CD4-positive, alpha-beta T cell treated with Interleukin-17A for 4 hours (primary cell): ENCODE results near the gene SLTM.
"Not testable (repeated sequence)": the region's sequence is repeated elsewhere in the genome, so short reads cannot be mapped to it uniquely, and the experiment has no call there.

Source experiments
- DNase-seq: peaks from one replicate; pipeline ENCODE4 v3.0.0-alpha.2; 2020; ENCODE audit warnings: mixed read lengths

SLTM gene

DNA sequence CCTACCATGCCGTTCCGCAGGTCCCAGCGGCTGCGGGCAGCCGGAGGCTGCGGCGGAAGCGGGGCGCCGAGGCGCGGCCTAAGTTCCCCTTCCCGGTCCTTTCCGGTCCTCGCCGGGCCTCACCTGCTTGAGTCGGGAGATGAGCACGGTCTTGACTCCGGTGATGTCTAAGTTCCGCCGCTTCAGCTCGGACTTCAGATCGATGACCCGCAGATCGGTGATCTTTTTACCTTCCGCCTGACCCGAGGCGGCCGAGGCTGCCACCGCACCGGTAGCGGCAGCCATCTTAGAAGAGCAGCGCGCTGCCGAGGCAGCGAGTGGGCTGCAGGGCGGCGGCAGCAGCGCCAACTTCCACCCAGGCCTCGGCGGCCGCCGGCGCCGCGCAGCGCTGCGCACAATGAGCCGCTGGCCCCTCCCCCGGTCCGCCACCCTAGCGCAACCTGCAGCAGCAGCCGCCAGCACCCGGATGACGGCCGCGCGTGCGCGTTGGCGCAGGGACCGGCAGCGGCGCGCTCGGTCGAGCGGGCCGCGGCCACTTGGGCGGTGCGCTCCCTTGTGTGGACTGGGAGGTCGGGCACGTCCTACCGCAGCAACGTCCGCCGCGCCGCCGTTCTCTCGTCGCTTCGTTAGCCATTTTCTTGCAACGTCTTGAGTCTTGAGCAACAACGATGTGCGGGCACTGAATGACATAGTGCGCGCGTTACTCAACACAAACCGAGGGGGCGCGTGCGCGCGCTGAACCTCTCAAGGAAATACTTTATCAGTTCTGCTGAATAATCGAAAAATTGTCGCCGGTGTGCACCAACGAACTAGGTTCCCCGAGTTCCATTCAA lies at the start of gene SLTM:
Gene SLTM, minus strand, starts transcription at position 399 of the 833 bp plus-strand sequence. Its CDS starts 114 bp downstream, at position 285.
- peak; percentile 97 for DNase-seq

DNA sequence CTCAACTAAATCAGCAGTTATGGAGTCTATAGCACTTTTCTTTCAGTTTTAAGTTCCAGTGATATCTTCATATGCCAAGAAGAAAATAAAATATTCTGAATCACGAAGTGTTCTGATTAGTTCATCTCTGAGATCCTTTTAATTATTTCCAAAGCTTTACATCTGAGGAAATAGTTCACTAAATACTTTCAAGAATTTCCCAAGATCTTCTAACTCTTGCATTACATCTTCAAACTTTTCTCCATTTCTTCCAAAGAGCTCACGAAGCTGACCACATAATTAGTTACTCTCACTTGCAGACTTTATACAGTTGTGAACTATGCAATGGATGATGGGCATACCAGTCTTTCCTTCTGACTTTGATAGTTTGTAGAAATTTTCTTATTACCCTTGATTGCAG lies 49.8 kb upstream of the SLTM start:
- no peak for DNase-seq

DNA sequence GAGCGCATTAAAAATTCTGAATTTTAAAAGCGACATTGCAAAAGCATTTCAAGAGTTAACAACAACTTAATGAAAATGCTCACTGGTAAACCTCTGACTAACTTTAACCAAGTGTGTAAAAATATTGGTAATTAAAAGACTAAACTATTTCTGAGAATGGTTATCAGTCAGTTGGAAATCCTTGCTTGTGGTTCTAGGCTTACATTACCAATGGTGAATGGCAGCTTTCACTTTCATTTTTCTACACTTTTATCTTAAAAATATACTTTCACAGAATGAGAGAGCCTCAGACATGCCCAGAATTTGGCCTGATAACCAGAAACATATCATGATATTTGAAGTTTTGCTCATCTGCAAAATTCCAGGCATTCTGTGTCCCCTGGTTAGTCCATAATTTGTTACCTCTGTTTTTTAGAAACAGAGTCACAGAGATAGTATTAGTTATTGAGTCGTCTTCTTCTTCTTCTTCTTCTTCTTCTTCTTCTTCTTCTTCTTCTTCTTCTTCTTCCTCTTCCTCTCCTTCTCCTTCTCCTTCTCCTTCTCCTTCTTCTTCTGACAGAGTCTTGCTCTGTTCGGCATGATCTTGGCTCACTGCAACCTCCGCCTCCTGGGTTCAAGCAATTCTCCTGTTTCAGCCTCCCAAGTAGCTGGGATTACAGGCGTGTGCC lies 48.5 kb upstream of the SLTM start:
- DNase-seq = no peak

- no peak for DNase-seq
These were observed 47.0 kb upstream of the SLTM start for GRCh38 chr15:58980351-58980939.

GRCh38 chr15:58977887-58978286 lies 44.4 kb upstream of the SLTM start:
- DNase-seq = no peak

GRCh38 chr15:58967479-58967878 lies 34.0 kb upstream of the SLTM start:
- no peak for DNase-seq

GRCh38 chr15:58966698-58967097 lies 33.2 kb upstream of the SLTM start:
- no peak for DNase-seq

GRCh38 chr15:58962662-58963565 lies 29.4 kb upstream of the SLTM start:
- no peak for DNase-seq

GRCh38 chr15:58962136-58962535 lies 28.7 kb upstream of the SLTM start:
- no peak for DNase-seq

DNA sequence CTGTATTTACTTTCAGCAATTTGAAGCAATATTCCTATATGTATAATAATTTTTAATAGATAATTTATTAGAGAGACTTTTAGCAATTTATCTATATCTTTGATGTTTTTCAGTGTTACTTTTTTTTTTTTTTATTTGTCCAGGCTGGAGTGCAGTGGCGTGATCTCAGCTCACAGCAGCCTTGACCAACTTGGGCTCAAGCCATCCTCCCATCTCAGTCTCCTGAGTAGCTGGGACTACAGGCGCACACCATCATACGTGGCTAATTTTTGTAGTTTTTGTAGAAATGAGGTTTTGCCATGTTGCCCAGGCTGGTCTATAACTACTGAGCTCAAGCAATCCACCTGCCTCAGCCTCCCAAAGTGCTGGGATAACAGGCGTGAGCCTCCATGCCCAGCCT lies 25.3 kb upstream of the SLTM start:
- DNase-seq = no peak

- peak; percentile 76 for DNase-seq
These were observed 23.9 kb upstream of the SLTM start for GRCh38 chr15:58957101-58957973.

- DNase-seq = no peak
These were observed 19.3 kb upstream of the SLTM start for GRCh38 chr15:58952751-58953150.

DNA sequence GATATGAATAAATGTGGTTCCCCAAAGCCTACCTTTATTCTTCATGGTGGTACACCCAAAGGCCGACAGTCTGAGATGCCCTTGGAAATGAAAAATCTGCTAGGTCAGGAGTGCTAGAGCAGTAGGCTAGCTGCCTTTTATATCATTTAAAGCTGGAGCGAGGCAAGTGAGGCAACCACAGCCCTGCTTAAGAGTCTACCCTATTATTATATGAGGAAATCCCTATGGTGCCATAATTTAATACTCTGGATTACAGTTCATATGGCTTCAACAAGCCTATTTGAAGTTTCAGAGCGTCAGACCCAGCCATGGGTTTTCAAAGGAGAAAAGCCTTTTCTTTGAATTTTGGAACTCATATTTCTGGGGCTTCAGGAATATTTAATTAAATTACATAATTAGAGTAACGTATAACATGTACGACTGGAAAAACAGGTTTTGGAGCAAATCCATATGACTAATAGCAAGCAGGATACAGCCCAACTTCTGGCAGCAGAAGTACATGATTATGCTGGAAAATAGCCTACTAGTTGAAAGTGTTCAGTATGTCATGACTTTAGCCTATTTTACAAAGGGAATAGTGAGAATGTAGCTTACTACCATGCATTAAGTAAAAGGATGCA lies 18.0 kb upstream of the SLTM start:
- DNase-seq = no peak

- DNase-seq = no peak
These were observed 13.7 kb upstream of the SLTM start for GRCh38 chr15:58947179-58947578.

DNA sequence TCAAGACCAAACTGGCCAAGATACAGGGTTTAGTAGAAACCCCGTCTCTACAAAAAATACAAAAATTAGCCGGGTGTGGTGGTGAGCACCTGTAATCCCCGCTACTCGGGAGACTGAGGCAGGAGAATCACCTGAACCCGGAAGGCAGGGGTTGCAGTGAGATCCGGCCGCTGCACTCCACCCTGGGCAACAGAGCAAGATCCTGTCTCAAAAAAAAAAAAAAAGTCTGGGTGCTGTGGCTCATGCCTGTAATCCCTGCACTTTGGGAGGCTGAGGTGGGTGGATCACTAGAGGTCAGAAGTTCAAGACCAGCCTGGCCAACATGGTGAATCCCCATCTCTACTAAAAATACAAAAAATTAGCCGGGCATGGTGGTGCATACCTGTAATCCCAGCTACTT lies 1.5 kb upstream of the SLTM start:
- DNase-seq = not testable (repeated sequence)

DNA sequence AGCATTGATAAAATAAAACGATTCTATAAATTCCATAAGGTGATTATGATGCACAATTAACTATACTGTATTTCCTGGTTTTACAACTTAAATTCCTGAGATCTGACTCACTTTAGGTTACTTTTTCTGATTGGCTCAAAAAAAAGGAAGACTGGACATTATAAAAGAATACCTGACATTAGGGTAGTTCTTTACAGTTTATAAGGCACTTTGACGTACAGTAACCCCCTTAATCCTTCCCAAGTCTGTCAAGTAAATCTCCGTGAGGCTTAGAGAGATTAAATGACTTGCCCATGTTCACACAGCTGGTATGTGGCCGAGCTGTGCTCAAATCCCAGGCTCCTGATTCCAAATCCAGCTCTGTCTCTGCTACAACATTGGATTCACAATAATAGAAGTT lies 1.0 kb upstream of the SLTM start:
- no peak for DNase-seq

DNA sequence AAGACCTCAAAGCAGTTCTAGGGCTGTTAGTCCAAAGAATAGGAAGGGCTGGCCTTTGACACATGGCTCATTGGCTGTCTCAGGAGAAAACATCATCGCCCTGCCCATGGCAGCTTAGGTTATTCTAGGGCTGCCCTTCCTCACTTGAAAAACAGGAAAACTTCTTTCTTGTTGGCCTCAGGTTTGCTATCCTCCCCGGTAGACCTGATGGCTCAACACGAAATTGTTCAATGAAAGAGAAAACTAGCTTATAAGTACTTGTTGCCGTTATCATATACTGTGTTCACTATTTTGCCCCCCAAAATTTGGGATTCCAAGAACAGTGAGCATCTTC lies 602 bp upstream of the SLTM start:
- no peak for DNase-seq

GRCh38 chr15:58932710-58933280 lies 684 bp downstream of the SLTM start:
- no peak for DNase-seq

- no peak for DNase-seq
These were observed 1.4 kb downstream of the SLTM start for GRCh38 chr15:58931987-58932588.

DNA sequence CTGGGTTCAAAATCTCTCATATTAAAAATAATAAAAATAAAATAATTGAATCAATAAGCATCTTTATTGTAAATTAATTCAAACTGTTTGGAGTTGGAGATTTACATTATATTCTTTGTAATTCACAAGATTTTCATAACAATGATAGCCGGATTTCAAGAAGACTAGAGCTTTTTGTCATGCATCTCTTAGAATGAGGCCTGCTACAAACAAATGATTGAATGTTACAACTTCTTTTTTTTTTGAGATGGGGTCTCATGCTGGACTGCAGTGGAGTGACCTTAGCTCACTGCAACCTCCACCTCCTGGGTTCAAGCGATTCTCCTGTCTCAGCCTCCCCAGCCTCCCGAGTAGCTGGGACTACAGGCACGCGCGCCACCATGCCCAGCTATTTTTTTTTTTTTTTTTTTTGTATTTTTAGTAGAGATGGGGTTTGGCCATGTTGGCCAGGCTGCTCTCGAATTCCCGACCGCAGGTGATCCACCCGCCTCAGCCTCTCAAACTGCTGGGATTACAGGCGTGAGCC lies 3.5 kb downstream of the SLTM start:
- DNase-seq = no peak

DNA sequence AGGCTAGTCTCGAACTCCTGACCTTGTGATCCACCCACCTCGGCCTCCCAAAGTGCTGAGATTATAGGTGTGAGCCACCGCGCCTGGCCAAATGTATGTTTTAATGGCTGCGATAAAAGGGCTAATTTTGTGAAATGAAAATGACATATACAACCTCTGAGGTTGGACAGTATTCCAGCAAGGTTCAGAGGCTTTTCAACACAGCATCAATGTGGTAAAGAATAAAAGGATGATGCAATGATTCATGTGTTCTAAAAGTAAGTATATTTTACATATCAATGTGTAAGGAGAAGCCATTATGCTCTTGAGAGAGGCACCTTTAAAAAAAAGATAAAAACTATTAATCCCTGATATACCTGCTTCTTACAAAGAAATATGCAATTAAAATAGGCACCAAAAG lies 6.7 kb downstream of the SLTM start:
- DNase-seq = no peak
